HG03520 (cell line): ENCODE data around the gene CLCN7.

Source experiments
- ATAC-seq: cut with Tn5 transposase; IDR thresholded peaks from one replicate; pipeline ENCODE4 v1.9.1; 2021; ENCODE audit warnings: mild to moderate bottlenecking, moderate library complexity; ENCODE audit not compliant: unreplicated experiment

The CLCN7 gene, protein sequence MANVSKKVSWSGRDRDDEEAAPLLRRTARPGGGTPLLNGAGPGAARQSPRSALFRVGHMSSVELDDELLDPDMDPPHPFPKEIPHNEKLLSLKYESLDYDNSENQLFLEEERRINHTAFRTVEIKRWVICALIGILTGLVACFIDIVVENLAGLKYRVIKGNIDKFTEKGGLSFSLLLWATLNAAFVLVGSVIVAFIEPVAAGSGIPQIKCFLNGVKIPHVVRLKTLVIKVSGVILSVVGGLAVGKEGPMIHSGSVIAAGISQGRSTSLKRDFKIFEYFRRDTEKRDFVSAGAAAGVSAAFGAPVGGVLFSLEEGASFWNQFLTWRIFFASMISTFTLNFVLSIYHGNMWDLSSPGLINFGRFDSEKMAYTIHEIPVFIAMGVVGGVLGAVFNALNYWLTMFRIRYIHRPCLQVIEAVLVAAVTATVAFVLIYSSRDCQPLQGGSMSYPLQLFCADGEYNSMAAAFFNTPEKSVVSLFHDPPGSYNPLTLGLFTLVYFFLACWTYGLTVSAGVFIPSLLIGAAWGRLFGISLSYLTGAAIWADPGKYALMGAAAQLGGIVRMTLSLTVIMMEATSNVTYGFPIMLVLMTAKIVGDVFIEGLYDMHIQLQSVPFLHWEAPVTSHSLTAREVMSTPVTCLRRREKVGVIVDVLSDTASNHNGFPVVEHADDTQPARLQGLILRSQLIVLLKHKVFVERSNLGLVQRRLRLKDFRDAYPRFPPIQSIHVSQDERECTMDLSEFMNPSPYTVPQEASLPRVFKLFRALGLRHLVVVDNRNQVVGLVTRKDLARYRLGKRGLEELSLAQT

DNA sequence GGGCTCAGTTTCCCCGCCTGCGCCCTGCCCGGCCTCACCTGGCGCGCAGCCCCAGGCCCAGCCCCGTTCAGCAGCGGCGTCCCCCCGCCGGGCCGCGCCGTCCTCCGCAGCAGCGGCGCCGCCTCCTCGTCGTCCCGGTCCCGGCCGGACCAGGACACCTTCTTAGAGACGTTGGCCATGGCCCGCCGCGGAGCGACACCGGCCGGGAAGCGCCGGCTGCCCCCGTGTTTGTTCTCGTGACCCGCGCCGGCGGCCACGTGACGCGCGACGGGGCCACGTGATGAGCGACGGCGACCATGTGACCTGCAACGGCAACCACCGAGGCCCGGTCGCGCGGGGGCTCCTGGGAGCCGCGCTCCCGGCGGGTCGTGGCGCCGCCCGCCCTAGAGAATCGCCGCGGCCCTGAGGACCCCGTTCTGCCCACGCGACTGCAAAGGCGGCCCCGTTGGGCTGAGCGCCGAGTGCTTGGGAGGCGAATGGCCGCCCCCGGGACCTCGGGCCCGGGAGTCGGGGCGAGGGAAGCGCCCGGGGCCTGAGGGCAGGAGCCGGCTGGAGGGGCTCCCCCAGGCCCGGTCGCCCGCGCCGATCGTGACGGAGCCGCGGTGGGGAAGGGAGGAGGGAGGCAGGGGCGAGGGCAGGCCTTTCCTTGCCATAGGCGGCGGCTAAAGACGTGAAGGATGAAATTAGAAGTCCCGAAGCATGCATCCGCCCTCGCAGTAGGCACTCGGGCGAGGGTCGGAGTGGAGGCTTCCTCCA, at the start of gene CLCN7:
TSS of gene CLCN7 (minus strand) at position 233 of the 756 bp plus-strand sequence. CDS start at position 179, 54 bp downstream.
- ATAC-seq = peak; percentile 82

DNA sequence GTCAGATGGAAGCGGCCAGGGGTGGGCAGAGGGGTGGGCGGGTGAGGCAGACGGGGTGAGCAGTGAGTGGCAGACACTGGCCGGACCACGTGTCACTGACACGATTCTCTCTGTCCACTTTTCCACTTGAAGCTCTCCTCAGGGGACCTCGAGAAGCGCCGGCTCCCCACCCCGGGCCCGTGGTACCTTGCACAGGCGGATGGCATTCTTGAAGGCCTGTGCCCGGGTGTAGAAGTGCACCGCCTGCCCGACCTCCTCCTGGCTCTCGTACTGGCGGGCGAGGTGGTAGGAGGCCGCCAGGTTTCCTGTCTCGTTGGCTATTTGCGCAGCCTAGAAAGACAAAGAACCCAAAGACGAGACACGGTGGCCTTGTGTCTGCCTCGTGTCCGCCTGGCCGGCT, 49.5 kb upstream of the CLCN7 start:
- no peak for ATAC-seq

DNA sequence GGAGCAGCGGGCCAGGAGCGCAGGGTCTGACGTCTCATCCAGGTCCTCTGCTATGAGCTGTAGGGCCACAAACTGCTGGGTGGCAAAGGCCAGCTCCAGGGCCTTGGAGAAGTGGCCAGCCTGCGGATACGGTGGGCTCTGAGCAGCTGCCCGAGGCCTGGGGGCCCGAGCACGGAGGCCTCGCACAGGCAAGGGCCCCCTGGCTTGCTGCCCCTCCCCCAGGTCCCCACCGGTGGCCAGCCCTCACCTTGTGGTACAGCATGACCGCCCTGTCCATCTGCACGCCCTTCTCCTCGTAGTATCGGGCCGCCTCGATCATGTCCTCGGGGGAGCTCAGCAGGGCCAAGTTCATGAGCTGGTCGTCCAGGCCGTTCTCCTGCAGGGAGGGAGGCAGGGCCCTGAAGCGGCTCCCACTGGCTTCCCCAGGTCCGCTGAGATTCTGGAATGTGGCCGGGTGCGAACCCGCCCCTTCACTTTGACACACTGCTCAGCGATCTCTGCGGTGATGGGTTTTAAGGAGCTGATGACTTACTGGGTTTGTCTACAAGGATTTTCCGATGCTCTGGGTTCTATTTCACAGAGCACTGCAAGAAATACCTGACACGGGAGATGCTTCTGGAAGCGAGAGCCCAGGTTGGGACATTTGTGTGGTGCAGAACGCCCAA, 48.9 kb upstream of the CLCN7 start:
- ATAC-seq = no peak

DNA sequence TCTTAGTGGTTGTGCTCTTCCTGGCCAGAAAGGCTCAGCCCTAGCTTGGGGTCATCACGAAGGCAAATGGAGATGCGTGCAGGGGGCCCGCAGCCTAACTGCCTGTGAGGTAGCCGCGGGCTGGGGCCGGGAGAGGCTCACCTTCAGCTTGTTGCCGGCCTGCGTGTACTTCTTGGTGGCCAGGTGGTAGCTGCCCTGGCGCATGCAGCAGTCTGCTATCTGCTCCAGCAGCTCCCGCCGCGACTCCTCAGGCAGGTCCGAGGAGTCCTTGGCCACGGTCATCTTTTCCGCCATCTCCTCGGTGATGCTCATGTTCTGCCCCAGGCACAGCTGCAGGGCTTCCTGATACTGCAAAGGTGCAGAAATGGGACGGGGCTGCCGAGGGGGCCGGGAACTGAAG, 45.6 kb upstream of the CLCN7 start:
- ATAC-seq = no peak

DNA sequence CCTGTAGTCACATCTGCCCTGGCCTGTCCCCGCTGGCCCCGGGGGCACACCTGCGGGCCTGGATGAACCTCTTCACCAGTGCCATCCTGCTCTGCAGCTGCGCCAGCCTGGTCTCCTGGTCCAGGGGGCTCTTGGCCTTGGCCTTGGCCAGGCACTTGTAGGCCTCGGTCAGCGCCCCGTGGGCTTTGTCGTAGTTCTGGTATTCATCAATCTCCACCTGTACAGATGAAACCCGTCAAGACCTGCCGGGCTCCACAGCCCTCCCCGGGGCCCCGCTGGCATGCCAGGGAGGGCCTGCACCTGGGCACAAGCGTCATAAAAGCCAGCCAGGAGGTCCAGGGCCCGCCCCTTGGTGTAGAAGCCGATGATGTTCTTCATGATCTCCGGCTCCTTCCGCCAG, 45.0 kb upstream of the CLCN7 start:
- no peak for ATAC-seq

DNA sequence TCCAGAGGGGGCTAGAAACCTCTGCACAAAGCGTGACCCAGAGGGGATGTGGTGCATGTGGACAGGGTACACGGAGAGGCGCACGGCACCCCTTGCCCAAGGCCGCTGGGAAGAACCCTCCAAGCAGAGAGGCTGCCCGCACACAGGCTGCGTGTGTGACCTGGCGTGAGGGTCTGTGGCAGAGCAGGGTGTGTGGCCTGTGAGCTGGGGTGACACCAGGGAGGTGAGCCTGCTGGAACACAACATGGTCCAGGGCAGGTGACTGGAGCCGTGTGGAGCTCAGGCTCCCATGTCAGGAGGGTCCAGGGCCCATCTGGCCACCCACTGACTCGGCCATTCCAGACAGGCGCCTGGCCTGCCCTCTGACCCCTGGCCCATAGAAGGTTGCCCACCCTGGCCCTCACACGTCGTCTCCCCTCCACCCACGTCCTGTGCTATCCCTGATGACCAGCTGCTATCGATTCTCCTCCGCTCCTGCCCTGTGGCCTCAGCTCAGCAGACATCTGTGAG, 43.9 kb upstream of the CLCN7 start:
- no peak for ATAC-seq

DNA sequence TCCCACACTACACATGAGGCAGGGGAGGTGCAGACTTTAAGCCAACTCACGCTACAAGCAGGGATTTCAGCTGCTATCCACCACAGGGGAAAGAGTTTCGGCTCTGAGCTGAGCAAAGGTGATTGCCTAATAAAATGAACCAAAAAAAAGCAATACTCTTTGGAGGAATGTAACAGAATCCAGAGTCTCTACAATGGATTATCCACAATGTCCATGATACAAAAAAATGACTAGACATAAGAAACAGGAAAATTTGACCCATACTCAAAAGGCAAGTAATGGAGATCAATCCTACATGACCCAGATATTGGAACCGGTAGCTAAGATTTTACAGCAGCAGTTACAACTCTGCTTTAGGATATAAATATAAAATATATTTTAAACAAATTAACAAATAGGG, 39.7 kb upstream of the CLCN7 start:
- no peak for ATAC-seq

DNA sequence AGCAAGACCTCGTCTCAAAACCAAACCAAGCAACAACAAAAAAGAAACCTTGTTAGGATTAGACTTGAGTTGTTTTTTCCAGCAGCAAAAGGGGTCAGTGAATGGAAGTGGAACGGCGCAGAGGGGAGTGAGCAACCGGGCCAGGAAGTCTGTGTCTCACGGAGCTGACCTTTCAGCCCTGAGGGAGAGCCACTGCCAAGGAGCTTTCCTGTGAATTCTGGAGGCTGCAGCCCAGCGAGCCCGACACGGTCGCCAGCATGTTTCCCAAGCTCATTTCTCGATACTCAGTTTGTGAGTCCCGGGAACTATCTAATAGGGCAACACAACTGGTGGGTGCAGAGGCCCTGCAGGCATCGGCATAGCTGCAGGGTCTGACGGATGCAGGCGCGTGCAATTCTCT, 37.9 kb upstream of the CLCN7 start:
- ATAC-seq = no peak

DNA sequence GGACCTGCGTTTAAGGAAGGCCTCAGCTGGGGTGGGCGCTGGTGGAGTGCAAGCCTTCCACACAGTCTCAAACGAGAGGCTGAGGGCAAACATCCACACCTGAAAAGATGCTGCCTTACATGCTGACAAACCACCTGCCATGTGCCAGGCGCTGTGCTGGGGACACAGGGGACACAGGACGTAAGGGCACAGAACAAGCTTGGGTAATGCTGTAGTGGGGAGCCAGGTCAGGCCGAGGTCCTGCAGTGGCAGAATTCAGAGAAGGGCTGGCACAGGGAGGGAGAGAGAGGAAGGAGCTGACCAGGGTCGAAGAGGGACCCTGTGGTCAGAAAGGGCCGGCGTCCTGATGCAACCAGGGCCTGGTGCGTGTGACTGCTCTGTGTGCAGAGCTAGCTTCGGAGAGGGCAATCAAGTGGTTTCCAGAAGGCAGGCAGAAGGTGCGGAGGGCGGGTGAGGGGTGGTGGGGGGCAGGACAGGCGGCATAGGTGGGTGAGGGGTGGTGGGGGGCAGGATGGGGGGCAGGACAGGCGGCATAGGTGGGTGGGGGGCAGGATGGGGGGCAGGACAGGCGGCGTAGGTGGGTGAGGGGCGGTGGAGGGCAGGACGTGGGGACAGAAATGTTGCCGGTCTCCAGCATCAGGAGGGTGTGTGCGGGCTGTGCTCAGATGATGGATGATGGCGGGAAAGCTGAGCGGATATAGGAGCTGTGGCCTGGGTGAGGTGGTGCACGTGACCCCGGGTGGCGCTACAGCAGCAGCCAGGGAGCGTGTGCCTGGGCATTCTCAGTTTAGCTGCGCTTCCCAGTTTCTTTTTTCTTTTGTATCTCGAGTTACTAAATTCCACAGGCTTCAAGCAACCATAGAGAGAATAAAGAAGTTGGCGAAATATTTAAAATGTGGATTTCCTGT, 37.1 kb upstream of the CLCN7 start:
- no peak for ATAC-seq

DNA sequence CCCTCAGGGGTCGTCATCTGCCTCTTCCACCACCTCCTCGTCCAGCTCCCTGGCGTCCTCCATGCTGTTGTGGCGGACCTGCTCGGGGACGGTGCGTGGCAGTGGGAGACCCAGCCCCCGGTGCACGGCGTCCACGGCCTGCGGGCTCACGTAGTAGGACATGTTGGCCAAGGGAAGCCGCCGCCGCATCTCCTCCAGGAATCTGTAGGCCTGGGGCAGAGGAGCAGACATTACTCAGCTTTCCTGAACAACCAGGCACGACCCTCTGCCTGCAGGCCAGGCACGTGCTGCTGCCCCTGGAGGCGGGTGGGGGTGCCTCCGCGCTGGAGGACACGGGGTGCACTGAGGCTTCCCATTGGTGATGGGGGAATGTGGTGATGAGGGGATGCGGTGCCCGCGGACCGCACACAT, 36.1 kb upstream of the CLCN7 start:
- ATAC-seq = no peak

DNA sequence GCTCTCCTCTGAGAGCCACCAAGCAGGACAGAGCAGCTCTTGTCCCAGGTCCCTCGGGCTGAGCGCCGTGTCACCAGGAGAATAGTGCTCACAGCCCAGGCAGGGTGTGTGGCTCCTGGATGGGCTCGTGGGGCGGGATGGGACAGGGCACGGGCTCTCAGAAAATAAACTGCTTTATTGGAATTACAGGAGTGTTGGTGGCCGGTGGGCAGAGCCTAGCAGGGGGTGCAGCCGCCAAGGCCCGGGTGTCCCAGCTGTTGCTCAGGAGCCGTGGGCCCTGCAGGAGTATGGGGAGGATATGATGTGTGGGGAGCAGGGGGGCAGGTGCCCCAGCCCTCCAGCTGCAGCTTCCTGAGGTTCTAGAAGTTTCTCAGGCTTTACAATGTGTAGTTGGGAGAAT, 35.4 kb upstream of the CLCN7 start:
- no peak for ATAC-seq

DNA sequence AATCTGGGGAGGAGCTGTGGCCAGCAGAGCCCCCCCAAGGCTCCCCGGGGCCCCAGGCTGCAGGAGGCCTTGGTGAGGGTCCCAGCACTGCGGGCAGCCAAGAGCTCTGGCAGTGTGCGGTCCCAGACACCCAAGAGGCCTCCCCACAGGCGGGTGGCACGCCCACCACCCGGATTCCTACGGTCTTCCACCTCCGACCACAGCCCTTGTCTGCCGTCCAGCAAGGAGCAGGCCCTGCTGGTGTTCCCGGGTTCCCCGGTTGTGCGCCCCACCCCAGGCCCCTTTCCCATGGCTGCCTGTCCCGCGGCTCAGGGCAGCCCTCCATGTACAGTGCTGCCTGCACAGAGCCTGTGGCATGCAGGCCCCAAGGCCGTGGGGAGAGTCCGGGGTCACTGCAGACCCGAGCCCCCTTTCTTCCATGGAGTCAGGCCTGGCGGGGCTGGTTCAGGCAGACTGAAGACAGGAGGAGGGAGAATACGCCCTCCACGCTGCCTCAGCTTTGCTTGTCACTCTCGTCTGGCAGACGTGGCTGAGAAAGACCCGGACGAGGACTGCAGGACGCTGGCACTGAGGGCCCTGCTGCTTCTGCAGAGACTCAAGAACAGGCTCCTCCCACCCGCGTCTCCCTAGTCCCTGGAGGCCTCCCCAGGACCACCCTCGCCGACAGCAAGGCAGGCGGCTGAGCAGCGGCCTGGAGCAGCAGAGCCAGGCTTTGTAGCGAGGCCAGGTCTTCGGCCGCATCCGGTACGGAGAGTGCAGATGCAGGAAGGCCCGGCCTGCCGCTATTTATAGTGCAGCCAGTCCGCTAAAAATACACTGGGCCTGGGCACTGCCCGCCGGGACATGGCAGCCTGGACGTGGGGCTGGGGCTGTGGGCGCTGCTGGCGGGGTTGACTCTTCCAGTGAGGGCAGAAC, 34.7 kb upstream of the CLCN7 start:
- no peak for ATAC-seq

DNA sequence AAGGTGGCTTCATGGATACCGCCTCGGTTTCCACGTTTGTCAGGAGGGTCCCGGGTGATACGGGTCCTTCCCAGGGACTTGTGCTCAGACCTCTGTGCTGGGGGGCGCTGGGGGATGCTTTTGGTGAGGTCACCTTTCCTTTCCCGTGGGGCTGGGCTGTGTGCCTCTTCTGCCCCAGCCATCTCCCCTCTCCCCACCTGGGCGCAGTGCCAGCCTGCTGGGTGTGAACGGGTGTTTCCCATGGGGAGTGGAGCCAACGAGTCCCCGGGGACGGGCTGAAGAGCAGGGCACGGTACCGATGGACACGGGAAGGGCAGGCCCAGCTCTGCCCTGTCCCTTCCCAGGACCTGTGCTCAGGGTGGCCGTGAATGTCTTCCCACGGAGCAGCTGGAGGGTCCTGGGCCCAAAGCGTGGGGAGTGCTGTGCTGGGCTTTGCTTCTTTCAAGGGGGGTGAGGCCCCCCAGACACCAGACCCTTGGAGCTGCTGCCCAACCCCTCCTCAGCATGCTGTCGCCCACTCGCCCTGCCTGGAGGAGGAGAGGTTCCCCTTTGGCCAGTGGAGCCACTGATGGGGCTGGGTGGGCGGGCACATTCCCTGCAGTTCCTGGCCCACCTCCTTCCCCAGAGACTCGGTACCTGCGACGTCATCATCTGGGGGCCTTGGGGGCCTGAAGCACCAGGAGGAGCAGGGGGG, 33.8 kb upstream of the CLCN7 start:
- ATAC-seq = no peak

DNA sequence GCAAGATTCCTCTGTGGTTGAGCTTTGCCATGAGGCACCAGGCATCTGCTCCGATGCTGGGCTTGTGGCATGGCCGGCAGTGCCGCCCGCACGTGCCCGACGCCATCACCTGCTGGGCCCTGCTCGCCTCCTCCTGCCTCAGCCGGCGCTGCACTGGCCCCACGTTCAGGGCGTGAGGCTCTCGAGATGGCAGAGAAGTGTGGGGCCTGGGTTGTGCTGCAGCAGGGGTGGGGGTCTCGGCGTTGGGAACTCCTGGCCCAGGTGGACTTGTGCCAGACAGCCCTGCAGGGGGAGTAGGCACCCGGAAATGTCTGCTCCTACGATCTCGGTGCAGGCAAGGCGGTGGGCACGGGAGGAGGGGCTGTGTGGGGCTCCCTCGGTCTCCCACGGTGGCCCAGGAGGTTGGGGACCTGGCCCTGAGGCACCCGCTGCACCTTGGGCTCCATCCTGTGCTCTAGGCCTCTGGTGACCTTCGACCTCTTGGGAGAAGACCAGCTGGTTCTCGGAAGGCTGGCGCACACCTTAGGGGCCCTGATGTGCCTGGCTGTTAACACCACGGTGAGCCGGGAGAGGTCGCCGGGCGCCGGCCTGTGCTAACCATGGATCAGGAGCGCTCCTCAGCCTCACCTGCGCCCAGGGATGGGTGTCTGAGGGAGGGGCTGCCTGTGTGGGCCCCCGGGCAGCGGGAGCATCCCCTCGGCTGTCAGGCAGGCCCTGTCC, 31.8 kb upstream of the CLCN7 start:
- ATAC-seq = no peak

DNA sequence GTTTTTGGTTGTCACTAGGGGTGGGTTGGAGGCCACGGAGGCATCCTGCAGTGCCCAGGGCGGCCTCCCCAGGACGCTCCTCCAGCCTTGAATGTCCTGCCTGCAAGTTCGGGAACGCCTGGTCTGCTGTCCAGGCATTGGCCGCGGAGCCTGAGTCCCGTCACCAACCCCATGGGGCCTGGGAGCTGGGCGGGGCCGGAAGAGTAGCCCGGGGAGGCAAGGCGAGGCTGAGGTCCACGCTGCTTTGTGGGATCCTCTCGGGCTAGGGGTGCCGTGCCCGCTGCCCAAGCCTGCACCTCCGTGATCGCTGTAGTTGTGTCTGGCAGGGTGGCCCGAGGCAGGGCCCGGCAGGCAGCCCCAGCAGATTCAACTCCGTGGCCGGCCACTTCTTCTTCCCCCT, 31.1 kb upstream of the CLCN7 start:
- ATAC-seq = no peak

DNA sequence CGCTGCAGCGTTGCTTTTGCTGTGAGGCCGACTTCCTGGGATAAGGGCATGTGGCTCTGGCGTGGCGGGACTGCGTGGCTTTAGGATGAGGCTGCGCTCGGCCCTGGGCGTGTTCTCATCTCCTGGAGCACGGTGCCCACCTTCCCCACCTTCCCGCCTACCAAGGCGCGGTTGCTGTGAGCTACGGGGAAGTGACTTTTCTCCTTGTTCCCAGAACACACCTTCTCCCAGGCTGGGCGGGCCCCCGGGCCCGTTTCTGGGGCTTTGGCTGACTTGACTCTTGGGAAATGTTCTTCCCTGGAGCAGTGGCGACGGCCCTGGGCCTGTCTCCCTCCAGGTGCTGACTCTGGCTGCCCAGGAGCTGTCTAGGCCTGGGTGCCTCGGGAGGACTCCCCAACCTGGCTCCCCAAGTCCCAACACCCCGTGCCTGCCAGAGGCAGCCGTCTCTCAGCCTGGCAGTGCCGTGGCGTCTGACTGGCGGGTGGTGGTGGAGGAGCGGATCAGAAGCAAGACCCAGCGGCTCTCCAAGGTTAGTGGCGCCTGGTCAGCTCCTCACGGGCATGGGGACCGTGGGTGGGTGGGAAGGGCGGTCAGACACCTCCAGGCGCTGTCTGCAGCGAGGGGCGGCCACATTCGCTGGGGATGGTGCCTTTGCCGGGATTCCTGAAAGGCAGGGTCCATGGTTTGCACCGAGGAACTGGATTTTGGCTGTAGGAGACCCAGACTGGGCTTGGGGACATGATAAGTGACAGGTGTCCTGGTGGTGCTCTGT, 30.4 kb upstream of the CLCN7 start:
- ATAC-seq = no peak
